GM19351 (cell line): ENCODE results near the gene CDH12.
"Not testable (repeated sequence)": the region's sequence is repeated elsewhere in the genome, so short reads cannot be mapped to it uniquely, and the experiment has no call there.

Experiments used
- ATAC-seq: cut with Tn5 transposase; IDR thresholded peaks from one replicate; pipeline ENCODE4 v1.9.1; 2021; ENCODE audit warnings: mild to moderate bottlenecking, moderate library complexity; ENCODE audit not compliant: unreplicated experiment

The CDH12 gene

GRCh38 chr5:22852807-22853660, at the start of gene CDH12:
Gene CDH12, minus strand, starts transcription at chr5:22853344.
- no peak for ATAC-seq

GRCh38 chr5:22901885-22902284, 48.7 kb upstream of the CDH12 start:
- ATAC-seq = no peak

GRCh38 chr5:22900801-22901310, 47.7 kb upstream of the CDH12 start:
- ATAC-seq = no peak

- ATAC-seq = no peak
Measured at GRCh38 chr5:22899341-22899740, 46.2 kb upstream of the CDH12 start.

GRCh38 chr5:22896152-22896551, 43.0 kb upstream of the CDH12 start:
- no peak for ATAC-seq

GRCh38 chr5:22892441-22892840, 39.3 kb upstream of the CDH12 start:
- ATAC-seq = no peak

GRCh38 chr5:22889720-22890119, 36.6 kb upstream of the CDH12 start:
- ATAC-seq = no peak

- ATAC-seq = no peak
Measured at GRCh38 chr5:22887566-22887965, 34.4 kb upstream of the CDH12 start.

- ATAC-seq = not testable (repeated sequence)
Measured at GRCh38 chr5:22858911-22859310, 5.8 kb upstream of the CDH12 start.

GRCh38 chr5:22855824-22856223, 2.7 kb upstream of the CDH12 start:
- ATAC-seq = no peak

- no peak for ATAC-seq
Measured at GRCh38 chr5:22850981-22851380, 2.2 kb downstream of the CDH12 start.

GRCh38 chr5:22846693-22847092, 6.5 kb downstream of the CDH12 start:
- no peak for ATAC-seq

GRCh38 chr5:22844636-22845035, 8.5 kb downstream of the CDH12 start:
- no peak for ATAC-seq

- no peak for ATAC-seq
Measured at GRCh38 chr5:22844155-22844554, 9.0 kb downstream of the CDH12 start.

GRCh38 chr5:22842574-22842973, 10.6 kb downstream of the CDH12 start:
- no peak for ATAC-seq

GRCh38 chr5:22837803-22838202, 15.3 kb downstream of the CDH12 start:
- ATAC-seq = no peak

- ATAC-seq = no peak
Measured at GRCh38 chr5:22835686-22836085, 17.5 kb downstream of the CDH12 start.

GRCh38 chr5:22793463-22793862, 59.7 kb downstream of the CDH12 start:
- no peak for ATAC-seq

- ATAC-seq = no peak
Measured at GRCh38 chr5:22787807-22788206, 65.3 kb downstream of the CDH12 start.

- ATAC-seq = no peak
Measured at GRCh38 chr5:22787398-22787797, 65.7 kb downstream of the CDH12 start.

GRCh38 chr5:22780756-22781155, 72.4 kb downstream of the CDH12 start:
- ATAC-seq = no peak

GRCh38 chr5:22779499-22779898, 73.6 kb downstream of the CDH12 start:
- no peak for ATAC-seq

GRCh38 chr5:22776285-22776684, 76.9 kb downstream of the CDH12 start:
- no peak for ATAC-seq
